Peyer's patch (tissue), 4 donors: ENCODE results near the gene MAPK6. TPM values are rescaled to one million over a fixed set of nuclear protein-coding genes. Genes with fewer than 3 reads are reported as not detected.
"Not testable (repeated sequence)": the region's sequence is repeated elsewhere in the genome, so short reads cannot be mapped to it uniquely, and the experiment has no call there.

Experiments used
- DNase-seq, 3 donors: peaks; one replicate each; pipeline ENCODE4 v3.0.0-alpha.2; 2017 to 2019
- H3K27ac ChIP-seq, 4 donors: fragments of 200-600 bp; sonication (generic); one replicate each; pipeline ENCODE4 v1.5.1; 2016 to 2019
- H3K27me3 ChIP-seq, 2 donors: fragments of 200-600 bp; sonication (generic); one replicate each; pipeline ENCODE4 v1.5.1; 2019
- H3K36me3 ChIP-seq, 3 donors: fragments of 200-600 bp; sonication (generic); one replicate each; pipeline ENCODE4 v1.5.1; 2016 to 2019
- H3K4me1 ChIP-seq, 4 donors: fragments of 200-600 bp; sonication (generic); one replicate each; pipeline ENCODE4 v1.5.1; 2016 to 2019
- H3K4me3 ChIP-seq, 4 donors: fragments of 200-600 bp; sonication (generic); 1 replicate in 3 of 4; 2 replicates in 1 of 4; pipeline ENCODE4 v1.5.1; 2016 to 2019; ENCODE audit warnings: mild to moderate bottlenecking in 1 of 4
- H3K9me3 ChIP-seq, 4 donors: fragments of 200-600 bp; sonication (generic); one replicate each; pipeline ENCODE4 v1.5.1; 2016 to 2019; ENCODE audit warnings: mild to moderate bottlenecking in 1 of 4
- CTCF ChIP-seq, 6 experiments: fragments of 450-650 bp in 4 of 6; fragments of 200-600 bp in 2 of 6; sonication (generic) in 1 of 6; IDR thresholded peaks; one replicate each; pipeline ENCODE4 v1.5.1; 2017 to 2019; ENCODE audit warnings: antibody characterized with exemption in 6 of 6, mild to moderate bottlenecking in 3 of 6, moderate library complexity in 1 of 6
- POLR2A ChIP-seq, 2 donors: fragments of 450-650 bp; IDR thresholded peaks; one replicate each; pipeline ENCODE4 v1.5.1; 2017; ENCODE audit warnings: antibody characterized with exemption in 2 of 2, mild to moderate bottlenecking in 2 of 2, moderate library complexity in 2 of 2
- total RNA-seq, 4 donors: library from RNA; depleted of rRNA; stranded (reverse); fragments of >200 nt; gene quantifications; one replicate each; pipeline ENCODE4 v1.1.0, GENCODE V29; 2016

Gene MAPK6
- total RNA-seq, 4 donors from 2014 or later, result 41.3 to 112 (median 72.3) TPM

DNA sequence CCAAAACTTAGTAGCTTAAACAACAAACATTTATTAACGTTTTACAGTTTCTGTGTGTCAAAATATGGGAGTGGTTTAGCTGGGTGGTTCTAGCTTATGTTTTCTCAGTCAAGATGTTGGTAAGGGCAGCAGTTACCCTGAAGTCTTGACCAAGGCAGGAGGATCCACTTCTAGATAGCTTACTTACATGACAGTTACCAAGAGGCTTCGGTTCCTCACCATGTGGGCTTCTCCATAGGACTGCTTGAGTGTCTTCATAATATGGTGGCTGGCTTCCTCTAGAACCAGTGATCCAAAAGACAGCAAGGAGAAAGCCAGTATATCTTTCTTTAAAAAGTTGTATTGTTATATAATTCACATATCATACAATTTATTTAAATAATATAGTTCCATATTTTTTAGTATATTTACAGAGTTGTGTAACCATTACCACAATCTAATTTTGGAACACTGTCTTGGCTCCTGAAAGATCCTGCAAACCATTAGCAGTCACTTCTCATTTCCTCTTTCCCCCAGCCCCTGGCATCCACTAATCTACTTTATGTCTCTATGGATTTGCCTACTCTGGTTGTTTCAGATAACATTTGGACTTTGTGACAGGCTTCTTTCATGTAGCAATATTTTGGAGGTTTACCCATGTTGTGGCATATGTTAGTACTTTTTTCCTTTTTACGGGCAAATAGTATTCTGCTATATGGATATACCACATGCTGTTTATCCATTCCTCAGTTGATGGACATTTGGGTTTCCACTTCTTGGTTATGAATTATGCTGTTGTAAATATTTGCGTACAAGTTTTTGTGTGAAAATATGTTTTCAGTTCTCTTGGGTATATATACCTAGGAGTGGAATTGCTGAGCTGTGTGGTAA is 33.3 kb downstream of the MAPK6 start:
- no peaks in the 10 kb centered on the region for H3K27me3 ChIP-seq
- H3K4me1 ChIP-seq, result no peaks in the 10 kb centered on the region
- H3K4me3 ChIP-seq, result no peak overlapping the region
- no peak overlapping the region for H3K27ac ChIP-seq
- H3K36me3 ChIP-seq, result peaks cover 0 to 62% (median 0%) of the 10 kb centered on the region in 3 donors
- TF ChIP-seq POLR2A (IDR thresholded peaks at IDR 0.05) (no peak), CTCF (IDR thresholded peaks at IDR 0.05) (no peak)
- DNase-seq, result no peak
- no peaks in the 10 kb centered on the region for H3K9me3 ChIP-seq

DNA sequence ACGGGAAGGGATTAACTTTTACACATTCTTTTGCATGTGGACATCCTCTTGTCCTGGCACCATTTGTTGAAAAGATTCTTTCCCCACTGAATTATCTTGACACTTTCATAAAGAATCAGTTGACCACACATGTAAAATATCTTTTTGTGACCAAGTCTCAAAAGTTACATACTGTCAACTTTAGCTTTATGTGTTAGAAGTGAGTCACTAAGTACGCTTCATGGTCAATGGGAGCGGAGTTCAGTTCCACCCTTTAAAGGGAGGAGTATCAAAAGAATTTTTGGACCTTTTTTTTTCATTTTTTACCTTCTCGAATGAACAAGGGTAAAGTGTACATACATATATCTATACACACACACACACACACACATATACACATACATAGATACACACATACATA is 35.4 kb downstream of the MAPK6 start:
- Histone ChIP-seq H3K27ac (no peak overlapping the region), H3K4me1 (no peaks in the 10 kb centered on the region), H3K36me3 (peaks cover 0 to 83% (median 0%) of the 10 kb centered on the region in 3 donors), H3K4me3 (no peak overlapping the region), H3K9me3 (no peaks in the 10 kb centered on the region), H3K27me3 (no peaks in the 10 kb centered on the region)
- TF ChIP-seq POLR2A (IDR thresholded peaks at IDR 0.05) (no peak), CTCF (IDR thresholded peaks at IDR 0.05) (no peak)
- DNase-seq, result no peak

- peaks cover 0 to 88% (median 0%) of the 10 kb centered on the region in 3 donors for H3K36me3 ChIP-seq
- H3K27ac ChIP-seq, H3K4me1 ChIP-seq, DNase-seq, H3K9me3 ChIP-seq, H3K27me3 ChIP-seq, H3K4me3 ChIP-seq: not testable (repeated sequence)
Observed at GRCh38 chr15:52054858-52055257, 35.8 kb downstream of the MAPK6 start.

- peaks cover 0 to 90% (median 0%) of the 10 kb centered on the region in 3 donors for H3K36me3 ChIP-seq
- H3K27ac ChIP-seq, result no peak overlapping the region
- no peaks in the 10 kb centered on the region for H3K4me1 ChIP-seq
- H3K9me3 ChIP-seq, result no peaks in the 10 kb centered on the region
- H3K27me3 ChIP-seq, result no peaks in the 10 kb centered on the region
- no peak for TF ChIP-seq CTCF (IDR thresholded peaks at IDR 0.05)
- no peak for TF ChIP-seq POLR2A (IDR thresholded peaks at IDR 0.05)
- H3K4me3 ChIP-seq, result no peak overlapping the region
- DNase-seq, result no peak
Observed at GRCh38 chr15:52056001-52056400, 37.0 kb downstream of the MAPK6 start.

DNA sequence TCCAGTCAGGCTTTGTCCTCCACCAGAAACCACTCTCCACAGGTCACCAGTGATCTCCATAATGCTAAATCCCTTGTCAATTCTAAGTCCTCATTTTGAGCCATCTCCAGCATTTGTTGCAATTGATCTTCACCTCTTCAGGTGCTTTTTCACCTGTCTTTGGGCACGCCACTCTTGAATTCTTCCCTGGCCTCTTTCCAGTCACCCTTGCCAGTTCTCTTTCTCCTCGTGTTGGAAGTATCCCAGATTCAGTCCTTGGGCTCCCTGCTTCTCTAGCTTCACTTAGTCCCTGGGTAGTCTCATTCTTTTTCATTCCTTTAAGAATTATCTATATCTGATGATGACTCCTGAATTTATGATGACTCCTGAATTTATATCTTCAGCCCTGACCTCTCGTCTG is 37.5 kb downstream of the MAPK6 start:
- Histone ChIP-seq H3K27ac (no peak overlapping the region), H3K36me3 (peaks cover 0 to 90% (median 0%) of the 10 kb centered on the region in 3 donors), H3K27me3 (no peaks in the 10 kb centered on the region), H3K9me3 (no peaks in the 10 kb centered on the region), H3K4me3 (no peak overlapping the region), H3K4me1 (no peaks in the 10 kb centered on the region)
- no peak for TF ChIP-seq CTCF (IDR thresholded peaks at IDR 0.05)
- TF ChIP-seq POLR2A (IDR thresholded peaks at IDR 0.05), result no peak
- no peak for DNase-seq

DNA sequence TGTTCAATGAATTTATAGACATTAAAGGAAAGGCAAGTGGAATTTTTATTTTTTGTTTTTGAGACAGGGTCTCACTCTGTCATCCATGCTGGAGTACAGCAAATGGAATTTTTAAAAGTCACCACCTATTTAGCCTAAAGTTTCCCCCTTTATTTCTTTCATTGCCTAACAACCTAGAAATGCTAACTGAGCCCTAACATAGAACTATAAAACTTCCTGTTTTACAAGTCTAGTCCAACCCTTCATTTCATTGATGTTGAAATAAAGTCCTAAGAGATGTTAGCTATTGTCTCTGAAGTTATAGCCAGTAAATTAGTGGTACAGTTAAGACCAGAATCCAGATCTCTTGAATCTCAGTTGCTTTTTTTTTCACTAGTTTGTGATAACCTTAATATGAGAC is 39.0 kb downstream of the MAPK6 start:
- no peak for DNase-seq
- TF ChIP-seq POLR2A (IDR thresholded peaks at IDR 0.05) (no peak), CTCF (IDR thresholded peaks at IDR 0.05) (no peak)
- Histone ChIP-seq H3K27ac (no peak overlapping the region), H3K4me3 (no peak overlapping the region), H3K4me1 (no peaks in the 10 kb centered on the region), H3K36me3 (peaks cover 0 to 91% (median 0%) of the 10 kb centered on the region in 3 donors), H3K27me3 (no peaks in the 10 kb centered on the region), H3K9me3 (no peaks in the 10 kb centered on the region)
